GM12874 (cell line): Measurements from ENCODE around the gene LSM7.

ENCODE experiments used
- TF ChIP-seq, protein P1 (sequence below): IDR thresholded peaks from 2 replicates; pipeline ENCODE4 v1.5.1; 2011; ENCODE audit warnings: low read depth, mild to moderate bottlenecking, control low read depth, low read length, moderate library complexity; ENCODE audit not compliant: insufficient read depth

Gene LSM7

DNA sequence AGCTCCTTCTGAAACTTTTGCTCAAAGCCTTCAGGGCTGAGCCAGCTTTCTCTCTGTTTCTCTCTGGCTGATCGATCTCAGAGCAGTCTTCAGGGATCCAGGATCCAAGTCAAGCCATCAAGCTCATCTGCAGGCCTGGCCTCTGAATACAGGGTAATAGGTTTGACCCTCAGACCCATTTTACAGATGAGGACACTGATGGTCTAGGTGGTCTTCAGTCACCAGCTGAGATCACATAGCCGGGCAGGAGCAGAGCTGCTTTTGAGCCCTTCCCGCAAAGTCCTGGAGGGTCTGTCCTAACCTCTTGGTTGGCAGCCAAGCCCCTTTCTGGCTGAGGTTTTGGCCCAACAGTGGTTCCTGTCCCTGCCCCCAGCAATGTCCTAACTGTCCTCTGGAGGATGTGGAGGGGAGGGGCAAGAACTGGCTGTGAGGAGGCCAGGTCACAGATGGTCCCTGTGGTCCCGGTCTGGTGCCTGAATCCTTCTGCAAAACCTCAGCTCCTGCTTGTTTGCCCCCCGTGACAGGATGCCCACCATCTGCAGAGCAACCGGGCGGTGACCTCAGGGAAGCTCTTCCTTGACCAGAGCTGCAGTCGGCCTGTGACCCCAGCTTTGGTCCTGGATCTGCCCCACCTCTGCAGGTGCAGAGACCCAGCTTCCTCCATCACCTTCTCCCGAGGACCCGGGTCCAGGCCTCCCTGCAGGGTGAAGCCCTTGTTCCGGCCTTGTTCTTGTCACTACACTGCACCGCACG is 40.6 kb downstream of the LSM7 start:
- TF ChIP-seq, protein P1, sequence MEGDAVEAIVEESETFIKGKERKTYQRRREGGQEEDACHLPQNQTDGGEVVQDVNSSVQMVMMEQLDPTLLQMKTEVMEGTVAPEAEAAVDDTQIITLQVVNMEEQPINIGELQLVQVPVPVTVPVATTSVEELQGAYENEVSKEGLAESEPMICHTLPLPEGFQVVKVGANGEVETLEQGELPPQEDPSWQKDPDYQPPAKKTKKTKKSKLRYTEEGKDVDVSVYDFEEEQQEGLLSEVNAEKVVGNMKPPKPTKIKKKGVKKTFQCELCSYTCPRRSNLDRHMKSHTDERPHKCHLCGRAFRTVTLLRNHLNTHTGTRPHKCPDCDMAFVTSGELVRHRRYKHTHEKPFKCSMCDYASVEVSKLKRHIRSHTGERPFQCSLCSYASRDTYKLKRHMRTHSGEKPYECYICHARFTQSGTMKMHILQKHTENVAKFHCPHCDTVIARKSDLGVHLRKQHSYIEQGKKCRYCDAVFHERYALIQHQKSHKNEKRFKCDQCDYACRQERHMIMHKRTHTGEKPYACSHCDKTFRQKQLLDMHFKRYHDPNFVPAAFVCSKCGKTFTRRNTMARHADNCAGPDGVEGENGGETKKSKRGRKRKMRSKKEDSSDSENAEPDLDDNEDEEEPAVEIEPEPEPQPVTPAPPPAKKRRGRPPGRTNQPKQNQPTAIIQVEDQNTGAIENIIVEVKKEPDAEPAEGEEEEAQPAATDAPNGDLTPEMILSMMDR = no peak

DNA sequence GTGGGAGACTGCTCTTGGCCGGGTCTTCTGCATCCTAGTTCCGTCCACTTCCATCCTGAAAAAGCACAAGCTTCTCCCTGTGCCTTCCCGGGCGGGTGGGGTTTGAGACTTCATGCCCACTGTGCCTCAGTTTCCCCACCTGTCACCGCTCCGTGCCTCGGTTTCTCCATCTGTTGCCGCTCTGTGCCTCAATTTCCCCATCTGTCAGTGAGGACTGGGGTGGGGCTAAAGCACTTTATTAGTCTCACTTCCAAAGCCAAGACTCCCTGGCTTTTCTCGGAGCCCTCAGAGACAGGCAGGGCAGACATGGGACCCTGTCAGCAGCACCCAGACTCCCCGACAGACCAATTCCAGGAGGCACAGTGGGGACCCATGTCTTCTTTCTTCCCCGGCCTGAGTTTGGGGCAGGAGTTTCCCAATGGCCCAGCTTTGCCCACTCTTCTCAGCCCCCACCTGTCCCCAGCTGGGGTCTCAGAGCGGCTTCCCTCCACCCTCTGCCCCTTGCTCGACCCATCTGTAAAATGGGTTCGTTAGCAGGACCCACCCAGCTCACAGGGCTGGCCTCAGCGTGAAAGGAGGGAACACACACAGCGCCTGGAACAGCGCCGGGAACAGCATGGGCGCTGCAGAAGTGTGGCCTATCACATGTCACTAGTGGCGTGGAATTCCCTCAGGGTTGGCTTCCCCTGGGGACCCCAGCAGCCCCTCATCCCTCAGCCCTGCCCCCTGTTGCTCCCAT is 41.8 kb downstream of the LSM7 start:
- TF ChIP-seq, protein P1 = no peak

- TF ChIP-seq, protein P1 = no peak
Observed at GRCh38 chr19:2283835-2284507, 44.4 kb downstream of the LSM7 start.

- TF ChIP-seq, protein P1 = no peak
Observed at GRCh38 chr19:2282862-2283237, 45.5 kb downstream of the LSM7 start.

GRCh38 chr19:2282062-2282861 is 46.1 kb downstream of the LSM7 start, which contains the start of gene PEAK3:
Gene PEAK3 (minus strand): TSS chr19:2282175. CDS start chr19:2280931, 1,244 bp downstream.
- TF ChIP-seq, protein P1 = no peak

DNA sequence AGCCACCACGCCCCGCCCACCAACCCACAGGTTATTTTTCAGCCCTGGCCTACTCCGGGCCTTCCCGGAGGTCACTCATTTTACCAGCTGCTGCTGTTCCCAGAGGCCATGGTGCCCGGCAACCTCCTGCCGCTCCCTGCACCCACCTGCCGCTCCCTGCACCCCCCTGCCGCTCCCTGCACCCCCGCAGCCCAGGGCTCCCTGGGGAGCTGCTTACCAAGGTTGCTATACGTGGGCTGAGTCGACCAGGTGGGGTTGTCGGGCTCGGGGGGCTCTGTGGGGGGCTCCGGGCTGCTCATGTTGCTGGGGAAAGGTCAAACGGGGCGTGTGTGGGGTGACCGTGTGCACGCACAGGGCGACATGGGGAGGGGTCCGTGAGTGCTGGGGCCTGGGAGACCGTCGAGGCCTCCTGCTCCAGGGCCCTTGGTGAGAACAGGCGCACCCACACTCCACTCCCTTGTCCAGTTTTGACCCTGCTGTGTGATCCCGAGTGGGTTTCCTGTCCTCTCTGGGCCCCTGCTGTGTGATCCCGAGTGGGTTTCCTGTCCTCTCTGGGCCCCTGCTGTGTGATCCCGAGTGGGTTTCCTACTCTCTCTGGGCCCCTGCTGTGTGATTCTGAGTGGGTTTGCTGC is 47.6 kb downstream of the LSM7 start:
- TF ChIP-seq, protein P1 = no peak
